ENCODE results near the gene FBXL20. TPM values are rescaled to one million over a fixed set of nuclear protein-coding genes. Genes with fewer than 3 reads are reported as not detected.

Gene FBXL20
- total and polyA plus RNA-seq, 2 of the 8 experiments (the other 6 are each of a cell fraction or from before 2014, with no cell fraction given): 5.5 to 11.0 TPM

- peak; percentile 47; the same call in 1 of the 2 replicates for TF ChIP-seq GABPA (IDR thresholded peaks at IDR 0.05; ENCODE audit: borderline replicate concordance, insufficient read depth, low read length)
- TF ChIP-seq SIN3A (conservative IDR thresholded peaks at IDR 0.05 in 1 of 2, IDR thresholded peaks at IDR 0.05 in 1 of 2; ENCODE audit: low read depth in 1 of 2, low read length in 2 of 2): peak in 1 of 2 experiments; percentile 81; a peak in 2 of 4 replicates
- TF ChIP-seq SP2 (IDR thresholded peaks at IDR 0.05; ENCODE audit: low read length): no peak
- no peak for TF ChIP-seq JUN (IDR thresholded peaks at IDR 0.05; ENCODE audit: low read depth, low read length)
- TF ChIP-seq CTCF (IDR thresholded peaks at IDR 0.05; ENCODE audit: control extremely low read depth in 1 of 3, insufficient read depth in 1 of 3, low read depth in 1 of 3, low read length in 3 of 3): peak; percentile 91 to 100 (median 99)
- peak; percentile 77 for TF ChIP-seq BACH1 (IDR thresholded peaks at IDR 0.05; ENCODE audit: low read length)
- TF ChIP-seq NRF1 (IDR thresholded peaks at IDR 0.05; ENCODE audit: low read depth, low read length): no peak
- TF ChIP-seq ZNF274 (IDR thresholded peaks at IDR 0.05; ENCODE audit: borderline replicate concordance, extremely low read depth, low read length): no peak
- no peak for TF ChIP-seq POU5F1 (IDR thresholded peaks at IDR 0.05; ENCODE audit: low read depth, low read length)
- TF ChIP-seq CTBP2 (IDR thresholded peaks at IDR 0.05; ENCODE audit: borderline replicate concordance, insufficient read depth, insufficient read length, low read length): no peak
- no peak for TF ChIP-seq BRCA1 (IDR thresholded peaks at IDR 0.05; ENCODE audit: low read depth, low read length)
- TF ChIP-seq CHD2 (IDR thresholded peaks at IDR 0.05; ENCODE audit: low read length): no peak
- no peak for TF ChIP-seq SIX5 (IDR thresholded peaks at IDR 0.05; ENCODE audit: low read depth, low read length)
- TF ChIP-seq TBP (IDR thresholded peaks at IDR 0.05; ENCODE audit: low read depth, low read length): peak; percentile 56
- TF ChIP-seq ATF3 (IDR thresholded peaks at IDR 0.05; ENCODE audit: insufficient read depth, low read depth, low read length): no peak
- no peak for TF ChIP-seq CEBPB (IDR thresholded peaks at IDR 0.05; ENCODE audit: low read depth, low read length)
- TF ChIP-seq PHF8 (conservative IDR thresholded peaks at IDR 0.05; ENCODE audit: low read depth, low read length): no peak
- no peak for TF ChIP-seq ATF2 (IDR thresholded peaks at IDR 0.05; ENCODE audit: low read length)
- no peak for TF ChIP-seq RFX5 (IDR thresholded peaks at IDR 0.05; ENCODE audit: borderline replicate concordance, low read depth, low read length)
- TF ChIP-seq RBBP5 (IDR thresholded peaks at IDR 0.05; ENCODE audit: borderline replicate concordance, low read depth, low read length): no peak
These were observed 161.6 kb downstream of the FBXL20 start (continued) for GRCh38 chr17:39239640-39240314.

Data from H1 (cell line).